Measurements from ENCODE around the gene THSD1.

THSD1 gene

DNA sequence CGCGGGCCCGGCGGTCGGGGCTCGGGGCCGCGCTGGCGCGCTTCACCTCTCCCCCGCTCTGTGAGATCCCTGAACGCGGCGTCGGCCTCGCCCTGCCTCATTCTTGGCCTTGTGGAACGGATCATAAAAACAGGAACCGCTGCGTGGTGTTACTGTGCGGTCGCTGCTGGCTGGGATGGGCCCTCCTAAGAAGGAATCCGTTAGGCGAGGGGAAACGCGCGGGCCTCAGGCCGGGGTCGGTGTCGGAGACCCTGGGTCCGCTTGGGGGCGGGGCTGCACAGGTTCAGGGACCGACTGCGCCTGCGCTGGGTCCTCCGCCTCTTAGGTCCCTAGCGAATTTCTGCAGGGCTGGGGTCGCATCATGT, 49.7 kb upstream of the THSD1 start (continued):
- TF ChIP-seq ZNF843 (tag by site-specific recombination; IDR thresholded peaks at IDR 0.05) (no peak), ZNF548 (tag by site-specific recombination; IDR thresholded peaks at IDR 0.05) (no peak), ZNF777 (tag by site-specific recombination; IDR thresholded peaks at IDR 0.05; ENCODE audit: borderline replicate concordance) (no peak), ZNF341 (tag by site-specific recombination; IDR thresholded peaks at IDR 0.05; ENCODE audit: low read depth) (0 out of 2 replicates have a peak, but pooled peaks have one; percentile 2), SALL2 (tag by site-specific recombination; IDR thresholded peaks at IDR 0.05; ENCODE audit: borderline replicate concordance) (no peak), KLF9 (tag by site-specific recombination; IDR thresholded peaks at IDR 0.05; ENCODE audit: low read depth) (peak; percentile 79), ZBTB21 (tag by site-specific recombination; IDR thresholded peaks at IDR 0.05) (no peak), ZNF202 (tag by site-specific recombination; IDR thresholded peaks at IDR 0.05; ENCODE audit: borderline replicate concordance) (no peak), ZBTB6 (tag by site-specific recombination; IDR thresholded peaks at IDR 0.05) (no peak), ZNF37A (tag by site-specific recombination; IDR thresholded peaks at IDR 0.05) (no peak), ZFP69B (tag by site-specific recombination; IDR thresholded peaks at IDR 0.05) (no peak), GLI4 (tag by site-specific recombination; IDR thresholded peaks at IDR 0.05) (no peak), ZNF274 (IDR thresholded peaks at IDR 0.05; ENCODE audit: low read length) (no peak), ZNF274 (tag by site-specific recombination; IDR thresholded peaks at IDR 0.05; ENCODE audit: borderline replicate concordance) (no peak), ZNF292 (tag by site-specific recombination; IDR thresholded peaks at IDR 0.05; ENCODE audit: borderline replicate concordance, low read depth) (no peak), ZNF747 (tag by site-specific recombination; IDR thresholded peaks at IDR 0.05) (no peak), MYNN (tag by site-specific recombination; IDR thresholded peaks at IDR 0.05; ENCODE audit: borderline replicate concordance) (no peak), ZBTB48 (tag by site-specific recombination; IDR thresholded peaks at IDR 0.05) (peak; percentile 84), ZSCAN16 (tag by site-specific recombination; IDR thresholded peaks at IDR 0.05) (no peak), ZFP41 (tag by site-specific recombination; IDR thresholded peaks at IDR 0.05; ENCODE audit: borderline replicate concordance) (no peak), ZNF354C (tag by site-specific recombination; IDR thresholded peaks at IDR 0.05; ENCODE audit: borderline replicate concordance, low read depth) (no peak), ZNF785 (tag by site-specific recombination; IDR thresholded peaks at IDR 0.05) (no peak), ZNF398 (tag by site-specific recombination; IDR thresholded peaks at IDR 0.05) (no peak), ZNF221 (tag by site-specific recombination; IDR thresholded peaks at IDR 0.05; ENCODE audit: borderline replicate concordance) (no peak), YY1 (tag by site-specific recombination; IDR thresholded peaks at IDR 0.05) (no peak), ZNF248 (tag by site-specific recombination; IDR thresholded peaks at IDR 0.05) (no peak), ZNF10 (tag by site-specific recombination; IDR thresholded peaks at IDR 0.05) (0 out of 2 replicates have a peak, but pooled peaks have one; percentile 24), ZNF16 (tag by site-specific recombination; IDR thresholded peaks at IDR 0.05; ENCODE audit: low read depth) (no peak), ZNF335 (tag by site-specific recombination; conservative IDR thresholded peaks at IDR 0.05) (peak; percentile 71), ZBTB17 (tag by site-specific recombination; IDR thresholded peaks at IDR 0.05) (no peak), ZNF114 (tag by site-specific recombination; IDR thresholded peaks at IDR 0.05) (no peak), BCL11A (tag by site-specific recombination; IDR thresholded peaks at IDR 0.05; ENCODE audit: low read depth) (no peak), ZNF416 (tag by site-specific recombination; IDR thresholded peaks at IDR 0.05) (no peak), ZNF133 (tag by site-specific recombination; IDR thresholded peaks at IDR 0.05) (no peak)
- TF ChIP-seq, protein P1, sequence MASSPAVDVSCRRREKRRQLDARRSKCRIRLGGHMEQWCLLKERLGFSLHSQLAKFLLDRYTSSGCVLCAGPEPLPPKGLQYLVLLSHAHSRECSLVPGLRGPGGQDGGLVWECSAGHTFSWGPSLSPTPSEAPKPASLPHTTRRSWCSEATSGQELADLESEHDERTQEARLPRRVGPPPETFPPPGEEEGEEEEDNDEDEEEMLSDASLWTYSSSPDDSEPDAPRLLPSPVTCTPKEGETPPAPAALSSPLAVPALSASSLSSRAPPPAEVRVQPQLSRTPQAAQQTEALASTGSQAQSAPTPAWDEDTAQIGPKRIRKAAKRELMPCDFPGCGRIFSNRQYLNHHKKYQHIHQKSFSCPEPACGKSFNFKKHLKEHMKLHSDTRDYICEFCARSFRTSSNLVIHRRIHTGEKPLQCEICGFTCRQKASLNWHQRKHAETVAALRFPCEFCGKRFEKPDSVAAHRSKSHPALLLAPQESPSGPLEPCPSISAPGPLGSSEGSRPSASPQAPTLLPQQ (tag by site-specific recombination; IDR thresholded peaks at IDR 0.05): 0 out of 2 replicates have a peak, but pooled peaks have one; percentile 24
- TF ChIP-seq, protein P2, sequence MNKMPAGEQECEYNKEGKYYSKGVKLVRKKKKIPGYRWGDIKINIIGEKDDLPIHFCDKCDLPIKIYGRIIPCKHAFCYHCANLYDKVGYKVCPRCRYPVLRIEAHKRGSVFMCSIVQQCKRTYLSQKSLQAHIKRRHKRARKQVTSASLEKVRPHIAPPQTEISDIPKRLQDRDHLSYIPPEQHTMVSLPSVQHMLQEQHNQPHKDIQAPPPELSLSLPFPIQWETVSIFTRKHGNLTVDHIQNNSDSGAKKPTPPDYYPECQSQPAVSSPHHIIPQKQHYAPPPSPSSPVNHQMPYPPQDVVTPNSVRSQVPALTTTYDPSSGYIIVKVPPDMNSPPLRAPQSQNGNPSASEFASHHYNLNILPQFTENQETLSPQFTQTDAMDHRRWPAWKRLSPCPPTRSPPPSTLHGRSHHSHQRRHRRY (tag by site-specific recombination; IDR thresholded peaks at IDR 0.05): no peak
- TF ChIP-seq, protein P3, sequence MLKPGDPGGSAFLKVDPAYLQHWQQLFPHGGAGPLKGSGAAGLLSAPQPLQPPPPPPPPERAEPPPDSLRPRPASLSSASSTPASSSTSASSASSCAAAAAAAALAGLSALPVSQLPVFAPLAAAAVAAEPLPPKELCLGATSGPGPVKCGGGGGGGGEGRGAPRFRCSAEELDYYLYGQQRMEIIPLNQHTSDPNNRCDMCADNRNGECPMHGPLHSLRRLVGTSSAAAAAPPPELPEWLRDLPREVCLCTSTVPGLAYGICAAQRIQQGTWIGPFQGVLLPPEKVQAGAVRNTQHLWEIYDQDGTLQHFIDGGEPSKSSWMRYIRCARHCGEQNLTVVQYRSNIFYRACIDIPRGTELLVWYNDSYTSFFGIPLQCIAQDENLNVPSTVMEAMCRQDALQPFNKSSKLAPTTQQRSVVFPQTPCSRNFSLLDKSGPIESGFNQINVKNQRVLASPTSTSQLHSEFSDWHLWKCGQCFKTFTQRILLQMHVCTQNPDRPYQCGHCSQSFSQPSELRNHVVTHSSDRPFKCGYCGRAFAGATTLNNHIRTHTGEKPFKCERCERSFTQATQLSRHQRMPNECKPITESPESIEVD (tag by site-specific recombination; IDR thresholded peaks at IDR 0.05): no peak

Measured in HEK293 (cell line).